Measurements from ENCODE around the gene TMPRSS6. TPM values are rescaled to one million over a fixed set of nuclear protein-coding genes. Genes with fewer than 3 reads are reported as not detected.

Gene TMPRSS6
- total and polyA plus RNA-seq, 2 donors (not counting 1 experiment from before 2014, with no cell fraction given) = 0.03 TPM; not detected in 1

DNA sequence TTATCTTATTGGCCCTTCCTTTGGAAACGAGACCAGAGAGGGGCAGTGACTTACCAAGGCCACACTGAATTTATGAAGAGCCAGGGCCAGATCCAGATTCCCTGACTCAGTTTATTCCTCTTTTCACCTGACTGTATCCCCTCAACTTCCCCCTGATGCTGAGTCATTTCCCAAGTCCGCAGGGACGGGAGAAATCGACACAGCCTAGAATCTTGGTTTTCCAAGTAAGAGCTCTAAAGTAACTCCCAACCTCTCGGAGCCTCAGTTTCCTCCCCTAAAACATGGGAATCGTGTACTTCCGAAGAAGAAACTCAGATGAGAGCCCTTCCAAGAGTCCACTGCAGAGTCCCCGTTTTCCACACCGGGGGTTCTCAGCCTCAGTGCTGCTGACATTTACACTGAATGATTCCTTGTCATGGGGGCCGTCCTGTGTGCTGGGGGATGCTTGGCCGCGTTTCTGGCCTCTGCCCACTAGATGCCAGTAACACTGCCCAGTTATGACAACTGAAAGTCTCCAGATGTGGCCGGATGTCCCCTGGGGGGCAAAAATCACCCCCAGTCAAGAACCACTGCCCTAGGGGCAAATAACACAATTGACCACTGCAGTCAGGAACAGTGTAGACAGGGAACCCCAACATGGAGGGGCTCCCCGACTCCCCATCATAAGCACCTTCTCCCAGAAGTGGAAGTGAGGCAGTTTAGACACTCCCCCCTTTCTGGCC lies 78.8 kb downstream of the TMPRSS6 start:
- DNase-seq = no peak
- Histone ChIP-seq H3K9ac (ENCODE audit: low read length) (no peak overlapping the region), H3K4me2 (replicated peaks; ENCODE audit: low read depth, low read length, poor library complexity, severe bottlenecking) (no peak overlapping the region), H3K36me3 (replicated peaks in 1 of 2; ENCODE audit: control extremely low read depth in 1 of 2, control insufficient read depth in 1 of 2, extremely low read depth in 1 of 2, insufficient read depth in 2 of 2, low read length in 1 of 2) (no peaks in the 10 kb centered on the region), H3K4me3 (ENCODE audit: control extremely low read depth in 1 of 5, extremely low read depth in 1 of 5, insufficient read depth in 1 of 5, low read depth in 2 of 5, low read length in 4 of 5) (no peak overlapping the region), H3K79me2 (ENCODE audit: control insufficient read depth, insufficient read depth, low read length) (no peaks in the 10 kb centered on the region), H3K4me1 (ENCODE audit: control insufficient read depth in 2 of 2, insufficient read depth in 2 of 2, low read length in 2 of 2) (no peaks in the 10 kb centered on the region), H3K27ac (ENCODE audit: low read length in 2 of 2) (no peak overlapping the region), H4K20me1 (ENCODE audit: control insufficient read depth, insufficient read depth, low read length, poor library complexity, severe bottlenecking) (no peaks in the 10 kb centered on the region), H2AFZ (ENCODE audit: insufficient read depth, low read depth, low read length, poor library complexity, severe bottlenecking) (no peak overlapping the region), H3K9me3 (ENCODE audit: control extremely low read depth in 1 of 3, control insufficient read depth in 2 of 3, insufficient read depth in 1 of 3, low read length in 2 of 3) (no peaks in the 10 kb centered on the region), H3K27me3 (replicated peaks in 1 of 4; ENCODE audit: control extremely low read depth in 1 of 4, control insufficient read depth in 3 of 4, insufficient read depth in 4 of 4, low read length in 3 of 4) (no peaks in the 10 kb centered on the region)
- Mint-ChIP-seq H3K27me3 (peaks cover 9% of the 10 kb centered on the region), H3K4me1 (no peaks in the 10 kb centered on the region), H3K4me3 (no peak overlapping the region), H3K27ac (no peak overlapping the region), H3K9me3 (ENCODE audit: insufficient read depth) (no peaks in the 10 kb centered on the region)
- no peak for TF ChIP-seq EZH2 (IDR thresholded peaks at IDR 0.05; ENCODE audit: borderline replicate concordance, insufficient read depth, low read depth, low read length, poor library complexity, severe bottlenecking)
- TF ChIP-seq, protein P1, sequence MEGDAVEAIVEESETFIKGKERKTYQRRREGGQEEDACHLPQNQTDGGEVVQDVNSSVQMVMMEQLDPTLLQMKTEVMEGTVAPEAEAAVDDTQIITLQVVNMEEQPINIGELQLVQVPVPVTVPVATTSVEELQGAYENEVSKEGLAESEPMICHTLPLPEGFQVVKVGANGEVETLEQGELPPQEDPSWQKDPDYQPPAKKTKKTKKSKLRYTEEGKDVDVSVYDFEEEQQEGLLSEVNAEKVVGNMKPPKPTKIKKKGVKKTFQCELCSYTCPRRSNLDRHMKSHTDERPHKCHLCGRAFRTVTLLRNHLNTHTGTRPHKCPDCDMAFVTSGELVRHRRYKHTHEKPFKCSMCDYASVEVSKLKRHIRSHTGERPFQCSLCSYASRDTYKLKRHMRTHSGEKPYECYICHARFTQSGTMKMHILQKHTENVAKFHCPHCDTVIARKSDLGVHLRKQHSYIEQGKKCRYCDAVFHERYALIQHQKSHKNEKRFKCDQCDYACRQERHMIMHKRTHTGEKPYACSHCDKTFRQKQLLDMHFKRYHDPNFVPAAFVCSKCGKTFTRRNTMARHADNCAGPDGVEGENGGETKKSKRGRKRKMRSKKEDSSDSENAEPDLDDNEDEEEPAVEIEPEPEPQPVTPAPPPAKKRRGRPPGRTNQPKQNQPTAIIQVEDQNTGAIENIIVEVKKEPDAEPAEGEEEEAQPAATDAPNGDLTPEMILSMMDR (IDR thresholded peaks at IDR 0.05) = no peak
- WGBS (ENCODE audit: insufficient coverage) = 91% methylated on average over 13 of the region's 14 CpGs
- intact Hi-C loops (cut with micrococcal nuclease) = no loop called here
- ChIA-PET POLR2A (no interaction called here), CTCF (interaction anchor here (1.0 to 1.2 kb wide), 2 partner anchors 10 to 13 kb away, joined by 3 read pairs; no protein-coding TSS in a partner anchor)
- no peak for ATAC-seq (ENCODE audit: low read depth)
